GM18502 (cell line): ENCODE measurements around the gene ATP11A.

Experiments used
- ATAC-seq: cut with Tn5 transposase; IDR thresholded peaks from one replicate; pipeline ENCODE4 v1.9.1; 2021; ENCODE audit warnings: mild to moderate bottlenecking; ENCODE audit not compliant: unreplicated experiment, poor library complexity

Gene ATP11A

DNA sequence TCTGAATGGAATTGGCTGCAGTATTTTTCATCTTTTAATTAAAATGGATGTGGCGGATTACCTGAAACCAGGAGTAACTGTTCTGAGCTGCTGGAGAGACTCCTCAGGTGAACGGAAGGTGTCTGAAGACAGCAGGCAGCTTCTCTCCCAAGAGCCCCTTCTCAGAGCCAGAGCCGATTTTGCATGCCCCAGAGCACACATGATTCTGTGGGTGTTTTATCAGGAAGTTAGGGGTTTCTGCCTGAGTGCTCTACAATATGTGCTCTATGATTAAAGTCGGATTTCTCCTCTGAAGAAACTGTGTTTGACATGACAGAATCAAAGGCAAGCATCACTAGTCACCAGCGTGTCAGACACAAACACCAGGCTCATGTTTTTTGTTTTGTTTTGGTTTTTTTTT is 218.5 kb downstream of the ATP11A start:
- ATAC-seq, result no peak

DNA sequence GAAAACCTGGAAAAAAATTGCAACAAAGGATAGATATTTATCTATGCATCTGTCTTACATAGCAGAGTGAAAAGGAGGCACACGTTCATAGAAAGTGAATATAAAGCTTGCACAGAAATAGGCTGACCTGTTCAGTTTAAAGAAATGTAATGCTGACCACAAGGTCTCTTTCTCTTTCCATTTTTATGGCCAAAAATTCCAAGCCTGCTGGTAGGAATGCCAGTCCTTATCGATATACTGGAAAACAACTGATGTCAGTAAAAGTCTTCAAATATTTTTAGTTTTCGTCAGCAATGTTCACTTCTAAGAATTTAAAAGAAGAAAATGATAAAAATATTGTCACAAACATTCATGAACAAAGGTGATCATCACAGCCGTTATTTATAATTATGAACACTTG is 220.2 kb downstream of the ATP11A start:
- no peak for ATAC-seq

DNA sequence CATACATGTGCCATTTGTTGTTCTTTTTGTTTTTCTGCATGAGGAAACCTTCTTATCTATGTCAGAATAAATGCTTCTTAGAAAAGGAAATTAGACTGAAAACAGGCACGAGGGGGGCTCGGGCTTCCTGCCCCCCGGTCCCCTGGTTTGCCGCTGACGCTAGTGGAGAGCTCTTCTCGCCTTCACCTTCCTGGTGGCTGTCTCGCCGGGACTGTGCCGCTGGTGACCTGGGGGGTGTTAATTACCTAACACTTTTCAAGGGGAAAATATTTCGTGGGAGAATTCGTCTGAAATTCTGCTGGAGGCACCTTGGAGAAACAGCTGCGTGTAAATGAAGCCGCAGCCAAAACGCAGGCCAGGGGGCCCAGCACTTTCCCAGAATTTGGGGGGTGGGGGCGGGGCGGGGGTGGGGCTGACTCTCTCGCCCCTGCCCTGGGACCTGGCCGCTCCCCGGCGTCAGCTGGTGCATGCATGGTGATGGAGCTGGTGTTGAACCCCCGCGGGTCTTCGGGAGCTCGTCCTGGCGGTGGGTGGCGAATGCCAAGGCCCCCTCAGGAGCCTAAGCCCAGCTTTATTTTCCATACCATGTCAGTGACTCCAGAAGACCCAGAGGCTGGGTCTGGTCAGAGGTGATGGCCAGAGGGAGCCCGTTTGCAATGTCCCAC is 220.9 kb downstream of the ATP11A start:
- no peak for ATAC-seq

DNA sequence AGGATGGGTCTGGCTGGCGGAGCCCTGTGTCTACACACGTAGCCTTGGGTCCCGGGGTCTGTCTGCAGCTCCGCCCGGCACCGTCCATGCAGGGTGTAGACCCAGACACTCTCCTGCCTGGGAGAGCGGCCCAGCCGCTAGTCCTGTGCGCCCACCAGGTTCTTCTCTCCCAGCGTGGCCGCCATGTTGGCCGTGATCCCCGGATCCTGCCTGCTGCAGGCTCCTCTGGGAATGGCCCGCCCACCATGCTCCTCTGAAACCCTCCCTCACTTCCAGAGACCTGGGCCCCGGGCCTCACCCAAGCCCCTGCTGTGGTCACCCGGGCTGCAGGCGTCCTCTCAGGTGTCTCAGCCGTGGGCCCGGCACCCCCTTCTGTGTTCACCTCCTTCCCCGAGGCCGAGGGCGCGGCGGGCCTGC is 221.5 kb downstream of the ATP11A start:
- no peak for ATAC-seq

DNA sequence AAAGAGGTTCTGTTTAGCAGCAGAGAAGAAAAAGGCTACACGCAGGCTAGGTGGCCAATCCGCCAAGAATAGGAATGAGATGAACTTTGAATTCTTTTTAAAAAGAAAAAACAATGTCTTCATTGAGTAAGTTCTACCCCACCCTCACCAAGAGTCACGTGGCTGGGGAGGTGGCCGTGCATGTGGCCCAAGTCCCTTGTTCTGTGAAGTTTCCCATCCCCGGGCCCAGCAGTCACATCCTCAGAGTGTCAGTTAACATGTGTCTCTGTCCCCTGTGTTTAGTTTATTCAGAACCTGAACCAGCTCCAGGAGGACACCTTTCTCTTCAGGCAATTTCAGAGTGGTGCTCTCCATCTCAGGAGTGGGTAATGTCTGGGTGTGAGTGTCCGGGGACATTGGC is 222.0 kb downstream of the ATP11A start:
- ATAC-seq, result no peak

DNA sequence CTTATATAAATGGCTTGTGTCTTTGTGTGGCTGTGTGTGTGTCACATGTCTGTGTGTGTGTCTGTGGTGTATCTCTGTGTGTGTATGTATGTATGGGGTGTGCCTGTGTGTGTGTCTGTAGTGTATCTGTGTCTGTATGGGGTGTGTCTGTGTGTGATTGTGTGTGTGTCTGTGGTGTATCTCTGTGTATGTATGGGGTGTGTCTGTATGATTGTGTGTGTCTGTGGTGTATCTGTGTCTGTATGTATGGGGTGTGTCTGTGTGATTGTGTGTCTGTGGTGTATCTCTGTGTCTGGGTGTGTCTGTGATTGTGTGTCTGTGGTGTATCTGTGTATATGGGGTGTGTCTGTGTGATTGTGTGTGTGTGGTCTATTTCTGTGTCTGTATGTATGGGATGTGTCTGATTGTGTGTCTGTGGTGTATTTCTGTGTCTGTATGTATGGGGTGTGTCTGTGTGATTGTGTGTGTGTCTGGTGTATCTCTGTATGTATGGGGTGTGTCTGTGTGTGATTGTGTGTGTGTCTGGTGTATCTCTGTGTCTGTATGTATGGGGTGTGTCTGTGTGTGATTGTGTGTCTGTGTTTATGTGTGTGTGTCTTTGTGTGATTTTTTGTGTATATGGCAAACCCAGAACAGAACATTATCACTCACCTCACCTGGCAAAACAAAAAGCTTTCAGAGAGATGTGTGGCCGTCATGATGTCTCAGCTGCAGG is 223.0 kb downstream of the ATP11A start:
- ATAC-seq, result no peak

DNA sequence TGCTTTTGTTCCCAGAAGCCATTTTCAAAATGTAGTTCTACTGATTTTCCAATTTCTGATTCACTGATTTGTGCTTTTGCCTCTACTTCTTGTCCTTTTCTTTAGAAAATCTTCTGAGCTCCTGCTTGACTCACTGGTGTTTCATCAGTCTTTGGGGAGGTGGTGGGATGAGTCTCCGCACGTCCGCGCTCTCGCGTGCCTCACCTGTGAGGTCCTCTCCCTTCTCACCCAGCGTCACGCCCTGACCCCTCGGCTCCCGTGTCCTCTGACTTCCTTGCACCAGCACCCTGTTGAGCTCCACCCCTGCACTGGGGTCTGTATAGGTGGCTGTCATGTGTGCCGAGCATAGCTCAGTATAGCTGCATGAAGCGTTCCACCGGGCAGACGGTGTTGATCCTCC is 226.5 kb downstream of the ATP11A start:
- no peak for ATAC-seq

DNA sequence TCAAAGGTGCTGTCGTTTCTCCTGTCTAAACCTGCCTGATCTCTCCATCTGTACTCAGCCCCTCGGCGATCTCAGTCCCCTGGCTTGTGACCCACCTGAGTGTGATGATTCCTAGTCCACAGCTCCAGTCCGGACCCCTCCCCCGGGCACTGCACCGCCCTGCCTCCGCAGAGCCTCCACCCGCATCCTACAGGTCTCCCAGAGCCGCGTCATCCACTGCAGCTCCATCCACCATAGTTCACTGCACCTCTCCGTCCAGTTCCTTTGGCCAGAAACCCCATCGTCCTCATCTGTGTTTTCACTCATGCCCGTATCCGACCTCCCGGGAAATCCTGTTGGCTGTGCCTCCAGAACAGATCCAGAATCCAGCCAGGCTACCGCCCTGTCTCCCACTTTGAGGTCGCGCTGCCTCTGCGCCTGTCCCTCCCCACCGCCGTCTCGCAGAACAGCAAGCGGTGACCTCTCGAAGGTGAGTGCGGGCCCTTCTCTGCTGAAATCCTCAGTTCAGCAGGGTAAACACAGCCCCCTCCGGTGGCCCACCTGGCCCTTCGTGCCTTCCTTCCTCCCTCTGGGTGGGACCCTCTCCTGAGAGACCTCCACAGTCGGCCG is 227.3 kb downstream of the ATP11A start:
- ATAC-seq, result no peak

DNA sequence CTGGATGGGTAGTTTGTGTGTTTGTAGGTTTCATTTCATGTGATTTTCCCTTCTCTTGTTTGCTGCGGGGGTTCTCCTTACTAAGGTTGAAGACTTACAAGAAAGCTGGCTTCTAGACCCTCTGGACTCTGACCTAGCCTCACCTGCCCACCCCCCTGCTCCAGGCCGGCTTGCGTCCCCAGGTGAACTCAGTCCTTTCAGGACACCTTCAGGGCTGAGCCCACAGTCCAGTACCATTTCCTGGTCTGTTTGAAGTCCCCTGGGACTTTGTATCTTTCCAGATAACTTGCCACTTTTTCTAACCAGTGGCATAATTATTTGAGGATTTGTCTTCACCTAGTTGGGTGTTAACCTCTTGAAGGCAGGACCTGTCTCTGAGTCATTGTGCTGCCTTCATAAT is 227.9 kb downstream of the ATP11A start:
- ATAC-seq, result no peak

DNA sequence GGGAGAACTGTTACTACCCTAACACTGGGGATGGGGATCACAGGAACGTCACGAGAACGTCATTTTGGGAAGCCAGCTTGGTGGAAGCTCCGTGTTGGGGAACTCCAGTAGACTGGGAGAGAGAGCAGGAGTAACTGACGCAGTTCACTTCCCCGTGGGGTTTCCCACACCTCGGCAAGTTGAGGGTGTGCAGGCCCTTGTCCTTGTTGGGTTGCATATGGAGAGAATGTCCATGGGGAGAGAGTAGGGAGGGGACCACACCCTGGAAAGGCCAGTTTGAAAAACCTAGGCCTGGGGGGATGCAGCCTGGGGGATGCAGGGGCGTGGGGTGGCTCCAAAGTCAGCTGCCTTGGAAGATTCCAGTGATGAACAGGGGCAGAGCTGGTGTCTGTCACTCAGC is 228.4 kb downstream of the ATP11A start:
- no peak for ATAC-seq

DNA sequence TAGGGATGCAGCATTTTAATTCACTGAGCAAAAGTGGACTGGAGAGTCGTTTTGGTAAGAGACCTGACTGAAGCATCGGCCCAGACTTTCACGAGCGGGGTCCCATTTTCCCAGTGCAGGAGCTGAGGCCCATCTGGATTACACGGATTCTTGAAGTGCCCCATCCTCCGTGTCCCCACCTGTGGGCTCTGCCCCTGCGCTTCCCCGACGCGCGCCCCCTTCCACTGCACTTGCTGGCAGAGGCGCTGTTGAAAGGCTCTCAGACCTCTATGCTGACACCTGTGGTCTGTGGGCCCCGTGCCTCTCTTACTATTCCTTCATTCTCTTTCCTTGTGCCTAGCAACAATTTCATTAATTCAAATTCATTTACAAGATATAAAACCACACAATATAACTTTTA is 228.9 kb downstream of the ATP11A start:
- no peak for ATAC-seq

DNA sequence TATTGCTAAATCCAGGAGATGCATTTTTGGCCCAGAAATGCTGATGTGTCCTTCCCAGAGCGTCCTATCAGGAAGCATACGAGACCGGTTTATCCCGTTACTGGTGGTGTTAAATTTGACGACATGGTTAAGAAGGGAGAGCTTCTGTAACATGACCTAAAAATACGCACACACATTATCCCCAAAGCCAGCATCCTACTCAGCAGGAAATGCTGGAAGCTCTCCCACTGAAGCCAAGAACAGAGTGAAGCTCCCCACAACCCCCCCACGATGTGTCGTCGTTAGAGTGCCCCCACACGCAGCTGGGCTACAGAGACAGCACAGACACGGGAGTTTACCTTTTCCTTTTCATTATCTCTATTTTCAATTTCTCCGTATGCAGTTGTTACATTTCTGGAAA is 234.1 kb downstream of the ATP11A start:
- ATAC-seq, result no peak

DNA sequence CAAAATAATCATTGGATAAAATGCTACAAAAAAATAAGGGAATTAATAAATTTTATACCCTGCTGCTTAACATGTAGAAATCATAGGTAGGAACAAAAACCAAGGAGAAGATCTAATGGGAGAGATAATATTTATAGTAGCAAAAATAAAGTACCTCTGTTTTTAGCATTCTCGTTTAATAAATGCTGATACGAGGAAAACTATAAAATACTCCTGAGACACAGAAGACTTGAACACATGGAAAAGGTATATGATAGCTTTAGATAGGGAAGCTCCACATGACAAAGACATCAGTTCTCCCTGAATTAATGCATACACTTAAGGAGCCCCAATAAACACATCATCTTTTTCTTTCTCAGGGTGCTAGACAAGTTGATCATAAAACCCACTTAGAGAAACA is 234.5 kb downstream of the ATP11A start:
- no peak for ATAC-seq

DNA sequence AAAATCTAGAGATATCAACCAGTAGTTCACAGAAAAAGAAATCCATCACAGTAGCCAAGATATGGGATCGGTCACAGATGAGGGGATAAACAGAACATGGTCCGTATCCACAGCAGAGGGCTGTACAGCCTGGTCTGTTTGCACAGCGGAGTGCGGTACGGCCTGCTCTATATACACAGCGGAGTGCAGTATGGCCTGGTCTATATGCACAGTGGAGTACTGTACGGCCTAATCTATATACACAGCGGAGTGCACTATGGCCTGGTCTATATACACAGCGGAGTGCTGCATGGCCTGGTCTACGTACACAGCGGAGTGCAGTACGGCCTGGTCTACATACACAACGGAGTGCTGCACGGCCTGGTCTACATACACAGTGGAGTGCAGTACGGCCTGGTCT is 236.2 kb downstream of the ATP11A start:
- ATAC-seq, result no peak

DNA sequence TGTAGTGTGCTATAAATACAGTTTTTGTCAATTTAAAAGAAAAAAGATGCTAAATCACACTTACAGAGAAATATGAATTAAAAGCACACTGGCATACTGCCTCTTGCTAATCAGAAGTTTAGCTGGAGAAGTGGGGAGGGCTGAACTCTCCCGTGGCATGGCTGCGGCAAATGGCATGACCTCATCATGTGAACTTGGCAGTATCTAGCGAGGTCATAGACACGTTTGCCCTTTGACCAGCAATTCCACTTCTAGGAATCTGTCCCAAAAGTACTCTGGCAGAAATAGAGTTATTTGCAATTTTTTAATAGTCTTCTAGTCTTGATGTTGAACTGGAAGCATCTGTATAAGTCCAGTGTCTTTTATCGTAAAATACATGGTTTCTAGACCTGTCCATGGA is 237.2 kb downstream of the ATP11A start:
- ATAC-seq, result no peak

DNA sequence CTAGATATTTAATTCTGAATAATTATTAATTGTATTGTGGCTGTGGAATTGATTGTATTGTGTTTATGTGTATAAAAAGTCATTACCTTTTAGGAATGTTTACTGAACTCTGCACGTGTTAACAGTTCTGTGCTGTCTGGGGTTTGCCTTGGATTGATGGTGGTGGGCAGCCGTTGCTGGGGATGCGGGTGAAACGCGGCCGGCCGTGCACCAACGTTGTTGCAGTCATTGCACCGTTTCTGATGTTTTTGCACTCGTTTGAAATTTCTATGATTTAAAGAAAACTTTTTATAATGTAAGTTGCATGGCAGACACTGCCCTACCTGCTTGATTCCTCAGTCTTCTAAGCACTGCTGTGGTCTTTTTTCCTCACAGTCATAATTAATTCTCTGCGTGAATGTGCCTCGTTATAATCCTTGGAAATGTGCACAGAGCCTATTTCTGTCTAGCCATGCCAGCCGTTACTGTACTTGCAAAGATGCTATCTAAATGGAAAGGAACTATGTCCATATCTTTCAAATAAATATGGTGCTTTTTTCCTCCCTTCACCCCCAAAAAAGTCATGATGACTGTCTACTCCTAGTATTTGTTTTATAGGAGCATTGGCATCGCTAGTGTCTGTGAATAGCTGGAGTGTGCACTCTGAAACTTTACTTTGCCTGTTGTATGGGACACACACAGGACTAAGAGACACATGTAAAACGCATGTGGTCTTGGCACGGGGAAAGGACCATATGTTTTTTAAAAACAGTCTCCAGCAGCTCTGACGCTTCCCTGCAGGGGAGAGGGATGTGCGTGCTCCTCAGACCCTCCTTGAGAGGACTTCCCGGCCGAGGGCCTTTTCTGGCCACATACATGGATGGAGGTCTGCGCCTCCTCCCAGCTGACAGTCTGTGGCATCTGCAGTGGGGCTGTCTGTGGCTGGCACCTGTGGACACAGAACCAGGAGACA is 238.5 kb downstream of the ATP11A start:
- no peak for ATAC-seq

DNA sequence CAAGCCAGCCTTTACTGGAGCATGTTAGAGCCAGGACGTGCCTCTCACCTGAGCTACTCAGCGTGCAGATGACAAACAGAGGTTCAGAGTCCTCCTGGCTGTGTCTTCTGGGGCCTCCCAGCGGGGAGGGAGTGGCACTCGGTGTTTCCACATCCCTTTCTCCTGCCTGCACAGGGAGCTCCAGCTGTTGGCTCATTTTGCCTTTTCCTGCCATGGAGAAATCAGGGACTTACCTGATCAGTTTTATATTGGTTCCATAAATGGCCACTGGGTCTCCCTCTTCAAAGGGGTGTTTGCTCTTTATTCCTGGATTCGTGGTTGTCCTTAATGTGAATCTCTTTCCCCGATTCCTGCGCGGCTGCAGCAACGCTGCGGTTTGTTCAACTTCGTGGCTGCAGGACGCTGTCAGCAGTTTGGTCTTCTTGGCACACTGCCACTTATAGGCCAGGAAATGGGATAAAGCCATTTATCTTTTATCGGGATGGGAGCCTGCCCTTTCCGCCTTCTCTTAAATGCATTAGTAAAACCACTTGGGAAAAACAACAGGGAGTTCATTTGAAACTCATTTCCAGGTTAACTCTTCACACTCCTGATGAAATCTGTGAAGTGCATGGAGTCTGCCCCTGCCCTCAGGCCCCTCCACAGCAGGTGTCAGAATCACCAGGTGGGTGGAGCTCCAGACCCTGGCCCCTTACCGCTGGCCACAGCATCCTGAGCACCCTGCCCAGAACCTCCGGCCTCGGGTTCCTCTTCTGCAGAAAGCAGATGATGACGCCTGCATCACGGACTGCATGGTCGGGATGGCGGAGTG is 239.3 kb downstream of the ATP11A start:
- no peak for ATAC-seq

DNA sequence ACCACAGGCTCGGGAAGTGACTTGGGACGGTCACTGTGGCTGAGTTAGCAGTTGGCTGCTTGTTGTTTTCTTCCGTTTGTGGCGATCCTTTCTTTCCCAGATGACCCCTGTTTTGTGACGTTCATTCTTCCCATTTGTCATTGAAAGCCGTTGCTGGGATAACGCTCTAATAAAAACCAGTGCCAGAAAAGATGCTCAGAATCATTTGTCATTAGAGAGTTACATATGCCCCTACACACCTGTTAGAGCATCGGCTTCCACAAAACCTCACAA is 239.9 kb downstream of the ATP11A start:
- no peak for ATAC-seq

DNA sequence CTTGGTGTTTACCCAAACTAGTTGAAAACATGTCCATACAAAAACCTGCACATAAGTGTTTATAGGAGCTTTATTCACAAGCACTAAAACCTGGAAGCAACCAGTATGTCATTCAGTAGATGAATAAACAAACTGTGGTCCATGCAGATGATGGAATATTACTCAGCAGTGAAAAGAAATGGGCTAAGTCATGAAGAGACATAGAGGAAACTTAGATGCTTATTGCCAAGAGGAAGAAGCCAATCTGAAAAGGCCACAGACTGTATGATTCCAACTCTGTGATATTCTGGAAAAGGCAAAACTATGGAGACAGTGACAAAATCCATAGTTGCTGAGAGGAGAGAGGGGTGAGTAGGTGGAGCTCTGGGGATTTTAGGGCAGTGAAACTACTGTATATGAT is 240.4 kb downstream of the ATP11A start:
- no peak for ATAC-seq
